ENCODE results near the gene PHACTR1. TPM values are rescaled to one million over a fixed set of nuclear protein-coding genes. Genes with fewer than 3 reads are reported as not detected.

Gene PHACTR1
- total RNA-seq, 1 experiment from 2014 or later, result 15.5 TPM

- no peaks in the 10 kb centered on the region for H3K27me3 Mint-ChIP-seq (ENCODE audit: low read depth)
- H3K36me3 Mint-ChIP-seq, result peaks cover 28% of the 10 kb centered on the region
- peak overlapping the region; percentile 91 for H3K27ac Mint-ChIP-seq
- peaks cover 22% of the 10 kb centered on the region for H3K4me1 Mint-ChIP-seq
- H3K9me3 Mint-ChIP-seq, result no peaks in the 10 kb centered on the region
- ATAC-seq (no peak), DNase-seq (ENCODE audit: low spot score) (no peak)
- TF ChIP-seq SP1 (CRISPR knock-in tag; conservative IDR thresholded peaks at IDR 0.05) (no peak), AFF4 (CRISPR knock-in tag; IDR thresholded peaks at IDR 0.05; ENCODE audit: borderline replicate concordance) (no peak), GABPB1 (CRISPR knock-in tag; IDR thresholded peaks at IDR 0.05) (no peak), ZNF232 (CRISPR knock-in tag; IDR thresholded peaks at IDR 0.05) (no peak), ZNF396 (CRISPR knock-in tag; IDR thresholded peaks at IDR 0.05; ENCODE audit: borderline replicate concordance) (no peak), ZNF425 (CRISPR knock-in tag; conservative IDR thresholded peaks at IDR 0.05) (no peak), ZNF263 (CRISPR knock-in tag; IDR thresholded peaks at IDR 0.05; ENCODE audit: low read depth) (no peak), ZNF219 (CRISPR knock-in tag; IDR thresholded peaks at IDR 0.05; ENCODE audit: borderline replicate concordance) (no peak), SMAD4 (CRISPR knock-in tag; IDR thresholded peaks at IDR 0.05) (no peak), NFYB (CRISPR knock-in tag; conservative IDR thresholded peaks at IDR 0.05; ENCODE audit: low read depth) (no peak), ETV6 (CRISPR knock-in tag; IDR thresholded peaks at IDR 0.05) (no peak), ATF1 (CRISPR knock-in tag; IDR thresholded peaks at IDR 0.05) (no peak), ATF3 (CRISPR knock-in tag; conservative IDR thresholded peaks at IDR 0.05) (no peak)
- peak overlapping the region; percentile 89 for H3K4me3 Mint-ChIP-seq
- POLR2A ChIA-PET, result interaction anchor here (1.3 to 2.1 kb wide), 3 partner anchors 30 to 287 kb away, joined by 3 to 12 read pairs (median 7); partner anchors contain the start of gene NOL7
- CTCF ChIA-PET, result interaction anchor here (0.7 to 2.5 kb wide), 4 partner anchors 39 to 287 kb away, joined by 3 to 20 read pairs (median 3); partner anchors contain the start of gene NOL7
Measured at GRCh38 chr6:13327691-13328075, 611.1 kb downstream of the PHACTR1 start.

- Mint-ChIP-seq H3K36me3 (peaks cover 26% of the 10 kb centered on the region), H3K27me3 (ENCODE audit: low read depth) (no peaks in the 10 kb centered on the region), H3K4me1 (peaks cover 22% of the 10 kb centered on the region), H3K9me3 (no peaks in the 10 kb centered on the region), H3K27ac (peak within 1 kb of the TSS; percentile 94), H3K4me3 (peak within 1 kb of the TSS; percentile 89)
- ChIA-PET POLR2A (interaction anchor here (0.6 to 2.1 kb wide), 7 partner anchors 26 to 287 kb away, joined by 3 to 12 read pairs (median 3); partner anchors contain the start of gene NOL7), CTCF (interaction anchor here (0.7 to 2.5 kb wide), 11 partner anchors 40 to 296 kb away, joined by 3 to 20 read pairs (median 4); partner anchors contain the start of genes GFOD1, NOL7 and SIRT5)
- peak; percentile 88 for ATAC-seq
- peak; percentile 93 for DNase-seq (ENCODE audit: low spot score)
- TF ChIP-seq E2F5 (CRISPR knock-in tag; IDR thresholded peaks at IDR 0.05) (peak; percentile 81), USF1 (CRISPR knock-in tag; IDR thresholded peaks at IDR 0.05) (0 out of 2 replicates have a peak, but pooled peaks have one; percentile 5), EMX1 (CRISPR knock-in tag; IDR thresholded peaks at IDR 0.05) (no peak), FOXP1 (CRISPR knock-in tag; IDR thresholded peaks at IDR 0.05; ENCODE audit: borderline replicate concordance) (peak; percentile 55; the same call in 1 of the 2 replicates), ZBTB43 (CRISPR knock-in tag; IDR thresholded peaks at IDR 0.05) (peak; percentile 59; the same call in 1 of the 2 replicates), FOXP4 (CRISPR knock-in tag; IDR thresholded peaks at IDR 0.05) (peak; percentile 12; the same call in 1 of the 2 replicates), TEAD1 (CRISPR knock-in tag; IDR thresholded peaks at IDR 0.05) (peak; percentile 23; the same call in 1 of the 2 replicates)
Measured at GRCh38 chr6:13328076-13328874, 611.7 kb downstream of the PHACTR1 start, which contains the start of gene TBC1D7. TSS of gene TBC1D7 (minus strand) at chr6:13328537. CDS start at chr6:13326898, 1,639 bp downstream.

All from WTC11 (cell line).